HG02763 (cell line): ENCODE results near the gene TNFRSF13B.

Experiments
- ATAC-seq: cut with Tn5 transposase; IDR thresholded peaks from one replicate; pipeline ENCODE4 v1.9.1; 2021; ENCODE audit warnings: mild to moderate bottlenecking, moderate library complexity; ENCODE audit not compliant: unreplicated experiment

The TNFRSF13B gene

DNA sequence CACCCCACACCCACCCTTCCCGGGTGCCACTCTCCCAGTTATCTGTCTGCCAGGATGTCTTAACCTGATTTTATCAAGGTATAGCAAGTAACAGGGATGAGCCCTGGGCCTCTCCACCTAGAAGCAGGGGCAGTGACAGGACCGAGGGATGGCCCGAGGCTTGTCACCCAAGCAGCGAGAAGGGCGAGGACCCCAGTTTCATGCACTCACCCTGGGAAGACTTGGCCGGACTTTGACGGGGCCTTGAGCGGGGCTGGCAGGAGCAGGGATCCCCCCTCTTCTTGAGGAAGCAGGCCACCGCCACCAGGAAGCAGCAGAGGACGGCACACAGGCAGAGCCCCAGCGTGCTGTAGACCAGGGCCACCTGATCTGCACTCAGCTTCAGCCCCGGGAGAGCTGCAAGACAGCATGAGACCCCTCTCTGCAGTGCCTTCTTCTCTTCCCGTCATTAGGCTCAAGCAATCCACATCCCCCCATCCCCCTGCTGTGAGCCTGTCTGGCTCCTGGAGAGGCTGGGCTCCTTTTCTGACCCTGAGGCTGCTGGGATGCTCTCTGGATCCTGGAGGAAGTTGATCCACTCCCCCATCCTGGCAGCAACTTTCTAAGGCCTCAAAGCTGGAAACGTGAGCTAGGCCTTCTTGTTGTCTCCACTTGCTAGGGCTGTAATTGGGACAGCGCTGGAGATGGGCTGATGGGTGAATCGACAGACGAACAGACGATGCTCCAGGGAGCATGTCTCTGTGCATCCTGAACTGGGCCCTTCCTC is 31.6 kb downstream of the TNFRSF13B start:
- ATAC-seq = no peak

DNA sequence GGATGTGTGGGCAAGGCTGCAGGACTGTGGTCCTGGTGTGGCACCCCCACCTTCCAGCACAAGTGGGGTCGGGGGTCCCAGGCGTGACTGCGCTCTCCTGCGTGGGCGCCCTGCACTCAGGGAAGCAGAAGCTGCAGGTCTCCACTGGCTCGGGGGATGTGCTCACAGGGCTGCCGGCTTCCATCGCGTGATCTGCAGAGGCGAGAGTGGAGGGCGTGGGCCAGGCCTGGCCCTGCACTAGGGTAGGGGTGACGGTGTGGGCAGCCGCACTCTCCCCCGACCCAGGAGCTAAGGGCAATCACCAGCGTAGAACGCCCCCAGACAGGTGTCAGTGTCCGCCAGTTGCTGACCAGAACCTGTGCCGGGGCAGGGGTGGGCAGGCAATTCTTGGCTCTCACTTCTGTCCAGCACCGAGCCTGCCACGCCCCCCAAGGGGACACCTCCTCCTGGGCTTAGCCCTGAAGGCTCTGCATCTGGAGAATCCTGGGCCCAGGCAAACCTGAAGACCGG is 32.3 kb downstream of the TNFRSF13B start:
- ATAC-seq = no peak

DNA sequence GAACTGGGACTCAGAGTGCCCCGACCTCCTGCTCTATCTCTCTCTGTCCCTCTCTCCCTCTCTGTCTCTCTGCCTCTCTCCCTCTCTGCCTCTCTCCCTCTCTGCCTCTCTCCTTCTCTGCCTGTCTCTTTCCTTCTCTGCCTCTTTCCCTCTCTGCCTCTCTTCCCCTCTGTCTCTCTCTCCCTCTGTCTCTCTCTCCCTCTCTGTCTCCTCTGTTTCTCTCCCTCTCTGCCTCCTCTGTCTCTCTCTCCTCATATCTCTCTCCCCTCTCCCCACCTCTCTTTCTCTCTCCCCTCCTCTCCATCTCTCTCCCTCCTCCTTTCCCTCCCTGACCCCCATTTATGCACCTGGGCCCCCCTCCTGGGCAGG is 32.7 kb downstream of the TNFRSF13B start:
- no peak for ATAC-seq

DNA sequence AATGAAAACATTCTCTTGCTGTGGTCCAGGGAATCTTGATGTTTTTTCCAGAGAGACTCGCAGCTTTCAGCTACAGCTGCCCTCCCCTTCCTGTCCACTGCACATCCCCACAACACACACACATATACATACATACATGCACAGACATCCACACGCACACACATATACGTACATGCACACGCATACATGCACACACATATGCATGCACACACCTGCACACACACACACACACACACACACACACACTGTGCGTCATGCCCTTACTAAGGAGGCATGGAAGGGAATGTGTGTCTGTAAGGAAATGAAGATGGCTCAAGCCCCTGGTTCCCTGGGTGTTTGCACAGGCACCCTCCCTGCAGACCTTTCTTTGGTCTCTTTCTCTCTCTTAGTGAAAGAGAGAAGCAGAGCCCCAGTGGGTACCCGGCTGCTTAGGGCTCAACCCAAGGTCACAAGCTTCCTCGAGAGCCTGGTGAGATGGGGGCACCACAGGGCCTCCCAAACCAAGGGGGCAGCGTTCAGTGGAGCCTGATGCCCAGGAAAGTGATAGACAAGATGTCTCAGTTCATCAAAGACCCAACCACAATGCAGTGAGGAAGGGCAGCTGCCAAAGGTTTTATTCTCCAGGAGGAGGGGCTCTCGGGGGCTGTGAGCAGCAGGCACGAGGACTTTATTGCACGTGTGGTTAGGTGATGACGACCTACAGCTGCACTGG is 33.3 kb downstream of the TNFRSF13B start:
- ATAC-seq = no peak

DNA sequence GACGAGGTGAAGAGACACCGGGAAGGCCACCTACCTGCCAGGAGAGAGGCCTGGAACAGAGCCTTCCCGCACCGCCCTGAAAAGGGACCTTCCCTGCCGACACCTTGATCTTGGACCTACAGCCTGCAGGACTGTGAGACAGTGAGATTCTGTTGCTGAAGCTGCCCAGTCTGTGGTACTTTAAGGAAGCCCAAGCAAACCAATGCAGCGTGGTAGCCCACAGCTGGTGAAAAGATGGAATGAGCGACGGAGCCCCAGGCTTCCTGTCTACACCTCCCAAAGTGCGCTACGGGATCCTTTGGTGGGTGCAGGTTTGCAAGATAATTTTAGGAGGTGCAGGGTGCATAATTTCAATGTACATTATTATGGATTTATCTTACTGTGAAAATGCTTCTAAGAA is 33.9 kb downstream of the TNFRSF13B start:
- no peak for ATAC-seq

DNA sequence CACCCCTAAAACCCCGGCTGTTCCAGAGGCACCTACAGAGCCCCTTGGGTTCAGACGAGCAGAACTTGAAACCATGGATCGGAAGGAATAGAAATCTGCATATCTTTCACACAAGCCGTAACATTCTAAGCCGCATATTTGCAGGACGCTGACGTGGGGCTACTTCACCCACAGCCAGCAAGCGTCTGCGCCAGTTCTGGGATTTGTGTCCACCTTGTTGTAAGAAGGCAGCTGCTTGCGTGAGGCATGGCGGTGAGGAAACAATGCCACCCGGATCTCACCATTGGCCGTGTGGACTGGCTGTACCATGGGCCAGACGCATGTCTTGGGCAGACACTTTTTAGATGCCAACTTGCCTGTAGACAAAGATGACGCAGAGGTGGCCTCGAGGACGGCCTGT is 34.5 kb downstream of the TNFRSF13B start:
- no peak for ATAC-seq

DNA sequence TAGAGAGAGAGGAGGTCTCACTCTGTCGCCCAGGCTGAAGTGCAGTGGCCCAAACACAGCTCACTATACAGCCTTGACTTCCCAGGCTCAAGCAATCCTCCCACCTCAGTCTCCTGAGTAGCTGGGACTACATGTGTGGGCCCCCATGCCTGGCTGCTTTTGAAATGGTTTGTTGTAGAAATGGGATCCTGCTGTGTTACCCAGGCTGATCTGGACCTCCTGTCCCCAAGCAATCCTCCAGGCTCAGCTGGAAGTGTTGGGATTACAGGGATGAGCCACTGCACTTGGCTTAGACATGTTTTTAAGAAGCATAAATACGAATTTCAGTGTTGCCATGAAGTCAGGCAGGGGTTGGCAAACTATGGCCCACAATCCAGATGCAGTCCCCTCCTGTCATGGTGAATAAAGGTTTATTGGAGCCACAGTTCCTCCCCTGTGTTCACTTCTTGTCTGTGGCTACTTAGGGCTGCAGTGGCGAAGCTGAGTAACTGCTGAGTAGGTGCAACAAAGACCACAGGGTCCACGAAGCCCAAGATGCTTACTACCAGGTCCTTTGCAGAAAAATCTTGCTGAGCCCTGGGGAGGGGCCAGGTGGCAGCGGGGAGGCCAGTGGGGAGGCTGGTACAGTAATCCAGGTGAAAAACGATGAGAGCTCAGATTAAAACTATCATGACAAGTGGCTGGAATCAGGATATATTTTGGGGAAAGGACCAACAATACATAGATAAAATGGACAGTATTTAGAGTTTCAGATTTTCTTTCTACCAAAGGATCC is 35.2 kb downstream of the TNFRSF13B start:
- no peak for ATAC-seq

DNA sequence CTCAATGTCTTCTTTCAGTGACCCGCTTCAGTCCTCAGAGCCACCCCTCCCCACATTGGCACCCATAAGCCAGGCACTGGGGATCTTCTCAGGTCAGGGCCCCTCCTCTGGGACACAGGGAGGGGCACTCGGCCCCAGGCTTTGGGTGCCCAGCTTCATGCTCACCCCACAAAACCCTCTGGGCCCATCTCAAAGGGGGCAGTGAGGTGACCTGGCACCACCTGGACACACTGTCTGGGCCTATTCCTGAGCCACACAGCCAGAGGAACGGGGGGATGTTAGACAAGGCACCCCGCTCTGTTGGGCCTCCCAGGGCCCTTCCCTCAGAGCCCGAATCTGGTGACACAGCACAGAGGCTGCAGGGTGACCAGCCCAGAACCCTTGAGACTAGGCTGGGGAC is 36.1 kb downstream of the TNFRSF13B start:
- ATAC-seq = no peak

DNA sequence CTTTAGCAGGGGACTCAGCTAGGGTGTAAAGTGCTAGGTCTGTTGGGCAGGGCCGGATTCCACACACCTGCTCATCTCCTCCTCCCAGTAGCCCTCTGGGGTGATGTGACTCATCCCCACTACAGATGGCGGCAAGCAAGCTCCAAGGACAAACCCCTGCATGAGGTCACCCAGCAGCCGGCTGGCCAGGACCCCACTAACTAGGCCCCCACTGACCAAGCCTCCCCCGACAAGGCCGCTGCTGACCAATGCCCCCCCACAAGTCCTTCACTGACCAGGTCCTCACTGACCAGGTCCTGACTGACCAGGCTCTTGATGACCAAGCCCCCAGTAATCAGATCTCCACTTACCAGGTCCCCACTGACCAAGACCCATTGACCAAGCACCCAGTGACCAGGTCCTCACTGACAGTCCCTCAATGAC is 36.7 kb downstream of the TNFRSF13B start:
- no peak for ATAC-seq

DNA sequence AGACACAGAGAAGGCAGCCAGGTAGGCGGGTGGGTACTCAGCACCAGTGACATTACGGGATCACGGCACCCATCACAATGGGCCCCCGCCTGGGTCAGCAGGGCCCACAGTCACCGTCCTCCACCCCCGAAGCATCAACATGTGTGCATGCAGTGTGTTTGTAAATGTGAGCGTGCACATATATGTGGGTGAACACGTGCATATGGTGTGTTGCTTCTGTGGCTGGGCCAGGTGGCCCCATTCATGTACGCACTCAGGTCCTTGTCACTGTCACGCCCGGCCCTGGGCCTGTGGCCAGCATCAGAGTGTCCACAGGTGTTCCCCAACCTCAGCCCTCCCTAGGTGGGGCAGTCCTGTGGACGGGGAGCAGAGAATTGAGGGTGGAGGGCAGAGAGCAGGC is 37.1 kb downstream of the TNFRSF13B start:
- ATAC-seq = no peak

DNA sequence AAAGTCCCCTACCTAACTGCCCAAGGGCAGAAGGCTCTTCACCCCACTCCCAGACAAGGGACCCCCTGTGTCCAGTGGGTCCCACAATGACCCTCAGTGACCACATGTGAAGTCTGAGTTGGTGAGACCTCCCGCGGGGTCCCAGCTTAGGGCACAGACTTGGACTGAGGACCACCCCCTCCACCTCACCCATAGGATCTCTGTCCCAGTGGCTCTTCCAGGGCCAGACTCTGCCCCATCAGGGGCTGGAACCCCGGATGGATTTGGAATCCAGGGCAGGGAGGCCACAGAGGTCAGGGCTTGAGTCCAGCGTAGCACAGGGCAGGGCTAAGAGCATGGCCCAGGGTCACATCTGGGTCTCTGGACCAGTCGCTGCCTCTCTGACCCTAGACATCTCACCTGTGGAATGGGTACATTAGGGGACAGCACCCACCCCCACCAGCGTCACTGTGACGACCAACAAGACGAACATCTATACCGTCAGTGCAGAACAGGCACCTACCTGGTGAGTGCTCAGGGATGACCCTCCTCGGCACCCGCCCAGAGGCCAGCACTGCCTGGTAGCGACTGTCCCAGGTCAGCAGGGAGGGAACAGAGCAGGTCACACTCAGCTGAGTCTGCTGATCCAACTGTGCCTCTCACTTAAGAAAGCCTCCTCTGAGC is 37.7 kb downstream of the TNFRSF13B start:
- no peak for ATAC-seq

DNA sequence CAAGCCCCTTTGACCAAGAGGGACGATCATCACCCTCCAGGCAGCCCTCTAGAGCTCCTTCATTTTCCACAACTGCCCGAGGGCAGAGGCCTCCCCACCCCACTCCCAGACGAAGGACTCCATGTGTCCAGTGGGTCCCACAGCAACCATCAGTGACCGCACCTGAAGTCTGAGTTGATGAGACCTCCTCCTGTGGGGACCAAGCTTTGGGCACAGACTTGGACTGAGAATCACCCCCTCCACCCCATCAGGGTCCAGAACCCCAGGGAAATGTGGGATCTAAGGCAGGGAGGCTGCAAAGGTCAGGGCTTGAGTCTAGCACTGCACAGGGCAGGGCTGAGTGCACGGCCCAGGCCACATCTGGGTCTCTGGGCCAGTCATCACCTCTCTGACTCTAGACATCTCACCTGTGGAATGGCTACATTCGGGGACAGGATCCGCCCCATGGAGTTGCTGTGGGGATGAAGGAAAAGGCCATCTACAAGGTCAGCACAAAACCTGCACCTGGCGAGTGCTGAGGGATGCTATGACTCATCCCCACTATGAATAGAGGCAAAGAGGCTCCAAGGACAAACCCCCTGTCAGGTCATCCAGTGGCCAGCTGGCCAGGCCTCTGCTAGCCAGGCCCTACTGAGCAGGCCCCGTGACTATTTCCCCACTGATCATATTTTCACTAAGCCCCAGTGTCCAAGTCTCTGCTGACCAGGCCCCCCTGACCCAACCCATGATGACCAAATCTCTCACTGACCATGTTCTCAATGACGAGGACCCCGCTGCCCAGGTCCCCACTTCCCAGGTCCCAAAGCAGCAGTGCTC is 38.4 kb downstream of the TNFRSF13B start:
- ATAC-seq = no peak

DNA sequence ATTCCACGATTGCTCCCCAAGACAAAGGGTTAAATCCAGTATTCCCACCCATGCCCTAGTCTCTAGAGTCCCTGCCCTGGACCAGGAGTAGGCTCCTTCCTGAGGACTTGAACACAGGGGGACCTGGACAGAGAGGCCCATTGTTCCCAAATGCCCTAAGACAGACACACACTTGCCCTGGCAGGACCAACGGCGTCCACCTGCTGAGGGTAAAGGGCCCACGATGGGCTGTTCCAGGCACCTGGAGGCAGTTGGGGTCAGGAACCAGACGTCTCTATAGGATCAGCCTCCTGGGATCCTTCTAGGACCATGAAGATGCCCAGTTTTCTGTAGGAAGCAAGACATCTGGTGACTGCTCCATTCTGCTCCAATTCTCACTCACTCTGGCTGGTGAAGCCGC is 39.3 kb downstream of the TNFRSF13B start:
- no peak for ATAC-seq

DNA sequence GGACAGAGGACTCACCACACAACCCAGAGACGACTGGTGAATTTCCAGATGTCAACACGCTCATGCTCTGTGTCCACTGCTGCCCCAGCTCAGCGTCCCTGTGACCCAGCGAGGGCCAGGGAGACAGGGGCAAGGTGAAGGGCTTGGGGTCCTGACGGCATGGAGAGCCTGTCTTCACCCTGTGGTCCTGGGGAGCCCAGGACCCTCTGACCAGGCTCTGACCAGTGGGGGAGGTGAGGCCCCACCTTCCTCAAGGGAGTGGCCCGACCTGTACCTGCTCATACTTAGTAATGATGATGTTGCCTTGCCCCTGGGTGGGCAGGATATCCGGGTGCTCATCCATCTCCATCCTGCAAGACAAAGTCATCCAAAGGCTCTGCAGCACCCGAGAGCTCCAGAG is 39.8 kb downstream of the TNFRSF13B start:
- ATAC-seq = no peak

DNA sequence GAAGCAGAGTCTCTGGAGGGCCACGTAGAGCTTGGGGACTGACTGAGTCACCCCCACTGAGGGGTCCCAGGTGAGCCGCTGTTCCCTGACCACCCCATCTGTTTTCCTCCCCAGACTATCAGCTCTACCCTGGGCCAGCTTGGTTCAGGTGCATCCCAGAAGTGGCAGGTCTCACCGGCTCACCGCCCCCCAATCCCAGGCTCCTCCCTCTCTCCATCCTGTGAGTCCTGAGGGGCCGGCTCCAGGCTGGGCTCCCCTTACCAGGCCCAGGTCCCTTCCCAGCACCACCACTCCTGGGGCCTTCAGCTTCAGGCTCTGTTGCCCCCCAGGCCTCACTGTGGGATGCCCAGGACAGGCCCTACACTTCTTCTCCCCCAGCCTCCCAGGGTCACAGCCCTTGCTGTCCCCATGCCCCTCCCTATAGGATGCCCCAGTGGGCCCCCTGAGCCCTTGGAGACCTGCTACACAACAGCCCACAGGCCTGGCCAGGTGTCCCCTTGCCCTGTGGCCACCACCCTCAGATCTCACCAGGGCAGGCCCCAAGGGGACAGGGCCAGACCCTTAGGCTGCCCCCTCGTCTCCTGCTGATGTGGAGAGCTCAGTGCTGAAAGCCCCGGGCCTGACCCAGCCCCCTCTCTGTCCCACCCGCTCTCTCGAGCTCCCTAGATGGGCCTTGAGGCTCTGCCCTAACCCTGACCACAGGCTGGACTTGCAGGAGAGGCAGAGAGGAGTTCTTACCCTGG is 40.4 kb downstream of the TNFRSF13B start:
- no peak for ATAC-seq

DNA sequence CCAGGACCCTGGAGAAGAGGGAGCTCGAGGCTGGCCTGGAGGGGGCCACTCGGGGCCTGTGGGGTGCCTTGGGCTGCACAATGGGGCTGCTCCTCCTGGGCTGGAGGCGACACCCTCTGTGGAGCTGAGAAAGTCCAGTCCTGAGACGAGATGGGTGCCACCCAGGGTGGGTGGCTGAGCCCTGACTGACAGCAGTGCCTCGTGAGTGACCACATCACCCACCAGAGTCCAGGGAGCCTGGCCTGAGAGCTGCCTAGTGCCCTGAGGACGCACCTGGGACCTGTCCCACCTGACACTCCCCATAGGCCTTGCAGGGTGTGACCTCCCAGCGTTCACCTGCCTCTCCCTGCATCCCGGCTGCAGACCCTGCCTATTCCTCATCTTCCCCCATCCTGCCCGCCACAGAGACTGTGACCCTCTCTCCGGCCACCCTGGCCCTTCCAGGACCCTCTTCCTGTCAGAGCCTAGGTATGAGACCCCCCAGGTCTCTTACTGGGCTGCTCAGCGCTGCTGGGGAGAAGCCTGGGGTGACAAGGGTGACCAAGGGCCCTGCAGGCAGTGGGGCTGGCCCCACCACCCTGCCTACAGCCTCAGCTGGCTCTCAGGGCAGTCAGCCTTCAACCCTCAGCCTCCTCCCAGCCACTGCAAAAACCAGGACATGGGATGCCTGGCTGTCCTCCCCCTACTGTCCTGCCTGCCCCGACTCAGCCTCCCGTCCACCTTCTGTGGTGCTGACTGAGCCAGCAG is 41.2 kb downstream of the TNFRSF13B start:
- ATAC-seq = no peak

DNA sequence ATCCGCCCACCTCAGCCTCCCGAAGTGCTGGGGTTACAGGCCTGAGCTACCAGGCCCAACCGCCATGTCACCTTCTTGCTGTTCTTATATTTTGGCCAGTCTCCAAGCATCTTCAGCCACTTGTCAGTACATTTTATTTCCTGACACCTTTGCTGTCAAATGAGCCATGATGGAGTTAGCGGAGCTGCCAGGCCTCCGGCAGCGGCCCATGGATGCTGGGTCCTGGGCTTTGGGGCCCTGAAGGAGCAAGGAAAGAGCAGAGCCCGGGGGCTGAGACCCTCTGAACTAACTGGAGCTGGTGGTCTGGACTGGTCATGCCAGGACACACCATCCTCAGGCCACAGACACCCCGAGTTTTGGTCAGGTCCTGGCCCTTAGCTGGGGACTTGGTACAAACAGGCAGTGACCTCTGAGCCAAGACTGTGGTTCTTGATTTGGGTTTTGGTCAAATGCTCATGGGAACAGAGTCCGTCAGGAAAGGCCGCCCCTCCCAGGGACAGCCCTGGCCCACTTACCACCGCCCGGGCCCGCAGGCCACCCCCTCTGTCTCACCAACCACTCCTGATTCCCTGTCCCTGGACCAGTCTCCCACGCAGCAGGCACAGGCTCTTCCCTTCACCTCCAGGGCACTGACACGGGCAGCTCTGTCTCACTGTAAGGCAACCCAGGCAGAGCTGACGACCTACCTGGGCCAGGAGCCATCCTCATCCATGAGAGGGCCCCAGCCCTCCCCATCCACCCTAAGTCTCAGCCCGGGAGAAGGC is 42.0 kb downstream of the TNFRSF13B start:
- ATAC-seq = no peak

DNA sequence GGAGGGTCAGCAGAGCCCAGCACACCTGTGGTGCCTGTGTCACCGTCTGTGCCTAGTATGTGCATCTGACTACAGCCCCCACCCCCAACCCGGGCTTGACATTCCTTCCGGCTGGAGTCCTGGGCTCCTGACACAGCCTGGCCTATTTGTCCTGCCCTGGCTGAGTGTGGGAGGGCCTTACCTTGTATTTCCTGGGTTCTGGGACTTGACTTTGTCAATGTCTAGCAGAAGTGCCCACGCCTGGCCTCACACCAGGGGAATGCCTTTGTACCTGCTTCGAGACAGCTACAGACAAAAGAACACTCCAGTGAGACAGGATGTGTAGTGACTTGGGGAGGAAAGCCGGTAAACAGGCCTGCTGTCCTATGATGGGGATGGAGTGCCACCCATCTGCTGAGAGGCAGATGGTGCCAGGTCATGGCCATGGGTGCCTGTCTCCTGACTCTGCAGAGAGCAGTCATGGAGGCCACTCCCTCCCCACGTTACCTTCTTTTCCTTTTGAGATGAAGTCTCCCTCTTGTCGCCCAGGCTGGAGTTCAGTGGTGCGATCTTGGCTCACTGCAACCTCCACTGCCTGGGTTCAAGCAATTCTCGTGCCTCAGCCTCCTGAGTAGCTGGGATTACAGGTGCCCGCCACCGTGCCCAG is 42.8 kb downstream of the TNFRSF13B start:
- ATAC-seq = no peak
